GM23338 (cell line): ENCODE data around the gene PPIL1.

Experiments used
- CREB1 ChIP-seq: fragments of 250-450 bp; sonication (Bioruptor Pico); IDR thresholded peaks from 2 replicates; pipeline ENCODE4 v1.5.0; 2020; ENCODE audit warnings: low read depth, mild to moderate bottlenecking, moderate library complexity
- CTCF ChIP-seq, 2 experiments: fragments of 200-600 bp in 1 of 2; sonication (generic) in 1 of 2; conservative IDR thresholded peaks; 2 replicates each; pipeline versions ENCODE4 v1.5.1 to v1.6.1; 2016 to 2017; ENCODE audit warnings: antibody characterized with exemption in 2 of 2, low read depth in 2 of 2, mild to moderate bottlenecking in 2 of 2, moderate library complexity in 1 of 2
- ETS1 ChIP-seq: IDR thresholded peaks from 2 replicates; pipeline ENCODE4 v1.6.1; 2016; ENCODE audit warnings: antibody characterized with exemption
- EZH2 ChIP-seq: fragments of 200-600 bp; sonication (generic); IDR thresholded peaks from one replicate; pipeline ENCODE4 v1.8.0; 2017; ENCODE audit warnings: antibody characterized with exemption, mild to moderate bottlenecking, low read depth; ENCODE audit not compliant: unreplicated experiment
- EZH2phosphoT487 ChIP-seq: fragments of 200-600 bp; sonication (generic); IDR thresholded peaks from one replicate; pipeline ENCODE4 v1.8.1; 2018; ENCODE audit warnings: antibody characterized with exemption; ENCODE audit not compliant: unreplicated experiment
- POLR2AphosphoS5 ChIP-seq: IDR thresholded peaks from 2 replicates; pipeline ENCODE4 v1.6.1; 2016; ENCODE audit warnings: antibody characterized with exemption, low read depth
- REST ChIP-seq: IDR thresholded peaks from one replicate; pipeline ENCODE4 v1.6.1; 2018; ENCODE audit warnings: antibody characterized with exemption; ENCODE audit not compliant: unreplicated experiment
- ZNF114 ChIP-seq: fragments of 250-450 bp; sonication (Bioruptor Pico); IDR thresholded peaks from 2 replicates; pipeline ENCODE4 v1.5.0; 2020; ENCODE audit warnings: mild to moderate bottlenecking, moderate library complexity

- TF ChIP-seq POLR2AphosphoS5, result no peak
- TF ChIP-seq REST, result no peak
- TF ChIP-seq EZH2, result no peak
- no peak for TF ChIP-seq CTCF (conservative IDR thresholded peaks at IDR 0.05; ENCODE audit: low read depth in 2 of 2)
- no peak for TF ChIP-seq EZH2phosphoT487
- TF ChIP-seq ETS1, result no peak
- TF ChIP-seq ZNF114, result no peak
- no peak for TF ChIP-seq CREB1 (CRISPR knock-in tag)
These were observed 61.1 kb downstream of the PPIL1 start for GRCh38 chr6:36813526-36813925.
